ENCODE results near the gene ITFG1. TPM values are rescaled to one million over a fixed set of nuclear protein-coding genes. Genes with fewer than 3 reads are reported as not detected.

The ITFG1 gene
- total RNA-seq, 1 experiment from 2014 or later: 18.0 TPM

DNA sequence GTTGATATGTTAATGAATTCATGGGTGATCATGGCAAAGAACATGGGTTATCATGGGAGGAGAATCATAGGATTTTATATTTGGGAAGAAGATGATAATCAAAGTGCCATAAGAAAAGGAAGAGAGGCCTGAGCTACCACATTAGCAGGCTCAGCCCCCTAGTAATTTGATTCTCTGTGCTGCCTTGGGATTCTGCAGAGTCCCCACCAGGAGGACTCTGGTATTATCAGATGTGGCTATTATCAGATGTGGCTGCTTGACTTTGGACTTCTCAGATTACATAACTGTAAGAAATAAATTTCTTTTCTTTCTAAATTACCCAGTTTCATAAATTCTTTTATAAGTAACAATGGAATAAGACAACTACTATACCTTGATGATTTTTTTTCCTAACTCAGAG is 137.6 kb downstream of the ITFG1 start:
- H3K56ac ChIP-seq (ENCODE audit: insufficient read length, low read depth, low read length): no peak overlapping the region
- no peak overlapping the region for H3K27ac Mint-ChIP-seq
- H3K18ac ChIP-seq (ENCODE audit: insufficient read length, low read depth, low read length): no peak overlapping the region
- no peak overlapping the region for H2BK12ac ChIP-seq (ENCODE audit: insufficient read length, low read depth, low read length)
- H4K20me1 ChIP-seq (ENCODE audit: control insufficient read depth, insufficient read depth, insufficient read length): no peaks in the 10 kb centered on the region
- H2AK5ac ChIP-seq (ENCODE audit: insufficient read length, low read length): no peak overlapping the region
- H3K4me1 Mint-ChIP-seq: peaks cover 3 to 4% of the 10 kb centered on the region in 2 experiments; a peak in 3 of 4 replicates
- no peak overlapping the region for H3K14ac ChIP-seq (ENCODE audit: insufficient read depth, low read length)
- H3K79me1 ChIP-seq (ENCODE audit: insufficient read depth, low read depth, low read length, poor library complexity, severe bottlenecking): no peaks in the 10 kb centered on the region
- H2BK20ac ChIP-seq (ENCODE audit: low read depth, low read length, poor library complexity, severe bottlenecking): no peak overlapping the region
- no peak overlapping the region for H2AFZ ChIP-seq (ENCODE audit: low read length)
- H3K23ac ChIP-seq (ENCODE audit: insufficient read length, low read depth, low read length): no peak overlapping the region
- no peak overlapping the region for H4K91ac ChIP-seq (ENCODE audit: insufficient read length, low read depth, low read length)
- H3K4me2 ChIP-seq (ENCODE audit: insufficient read depth, insufficient read length, low read length): no peak overlapping the region
- no peak overlapping the region for H4K5ac ChIP-seq (ENCODE audit: insufficient read length, low read depth, low read length)
- no peaks in the 10 kb centered on the region for H3K27me3 Mint-ChIP-seq (ENCODE audit: low read depth)
- H2BK5ac ChIP-seq (ENCODE audit: insufficient read length, low read length): no peak overlapping the region
- H3K9me3 Mint-ChIP-seq: peaks cover 0 to 4% of the 10 kb centered on the region in 2 experiments; a peak in 4 of 5 replicates
- H3K9ac ChIP-seq (ENCODE audit: extremely low read depth, insufficient read length, low read length): no peak overlapping the region
- no peaks in the 10 kb centered on the region for H3K79me2 ChIP-seq (ENCODE audit: insufficient read depth, low read length)
- H3K23me2 ChIP-seq (ENCODE audit: insufficient read length, low read depth, low read length, poor library complexity, severe bottlenecking): no peaks in the 10 kb centered on the region
- no peak overlapping the region for H3K4me3 Mint-ChIP-seq
- no peak for DNase-seq
- no peak overlapping the region for H4K8ac ChIP-seq (replicated peaks; ENCODE audit: insufficient read length, low read depth, low read length)
- H3K27me3 ChIP-seq (ENCODE audit: insufficient read depth, low read length): no peaks in the 10 kb centered on the region
- no peak overlapping the region for H3K4ac ChIP-seq (ENCODE audit: low read depth, low read length)
- H2BK120ac ChIP-seq (ENCODE audit: low read depth, low read length, poor library complexity, severe bottlenecking): no peak overlapping the region
- H3T11ph ChIP-seq (ENCODE audit: low read length): no peak overlapping the region
- H3K4me1 ChIP-seq (ENCODE audit: insufficient read depth, low read length): no peaks in the 10 kb centered on the region; the same call in 1 of the 2 replicates
- no peak overlapping the region for H3K27ac ChIP-seq (ENCODE audit: insufficient read length, low read depth, low read length)
- H2BK15ac ChIP-seq (ENCODE audit: low read depth, low read length): no peak overlapping the region
- no peaks in the 10 kb centered on the region for H3K9me3 ChIP-seq (ENCODE audit: control insufficient read depth, low read depth, low read length)
- peaks cover 0 to 2% (median 0%) of the 10 kb centered on the region in 3 experiments; a peak in 1 of 7 replicates for H3K36me3 Mint-ChIP-seq (ENCODE audit: insufficient read depth in 1 of 3, low read depth in 3 of 3)
- TF ChIP-seq CTCF (conservative IDR thresholded peaks at IDR 0.05): peak; percentile 57
